ENCODE results near the gene RPTOR.
A peak's percentile ranks its signal among the peaks of the same experiment; 100 is the strongest.

The RPTOR gene, protein sequence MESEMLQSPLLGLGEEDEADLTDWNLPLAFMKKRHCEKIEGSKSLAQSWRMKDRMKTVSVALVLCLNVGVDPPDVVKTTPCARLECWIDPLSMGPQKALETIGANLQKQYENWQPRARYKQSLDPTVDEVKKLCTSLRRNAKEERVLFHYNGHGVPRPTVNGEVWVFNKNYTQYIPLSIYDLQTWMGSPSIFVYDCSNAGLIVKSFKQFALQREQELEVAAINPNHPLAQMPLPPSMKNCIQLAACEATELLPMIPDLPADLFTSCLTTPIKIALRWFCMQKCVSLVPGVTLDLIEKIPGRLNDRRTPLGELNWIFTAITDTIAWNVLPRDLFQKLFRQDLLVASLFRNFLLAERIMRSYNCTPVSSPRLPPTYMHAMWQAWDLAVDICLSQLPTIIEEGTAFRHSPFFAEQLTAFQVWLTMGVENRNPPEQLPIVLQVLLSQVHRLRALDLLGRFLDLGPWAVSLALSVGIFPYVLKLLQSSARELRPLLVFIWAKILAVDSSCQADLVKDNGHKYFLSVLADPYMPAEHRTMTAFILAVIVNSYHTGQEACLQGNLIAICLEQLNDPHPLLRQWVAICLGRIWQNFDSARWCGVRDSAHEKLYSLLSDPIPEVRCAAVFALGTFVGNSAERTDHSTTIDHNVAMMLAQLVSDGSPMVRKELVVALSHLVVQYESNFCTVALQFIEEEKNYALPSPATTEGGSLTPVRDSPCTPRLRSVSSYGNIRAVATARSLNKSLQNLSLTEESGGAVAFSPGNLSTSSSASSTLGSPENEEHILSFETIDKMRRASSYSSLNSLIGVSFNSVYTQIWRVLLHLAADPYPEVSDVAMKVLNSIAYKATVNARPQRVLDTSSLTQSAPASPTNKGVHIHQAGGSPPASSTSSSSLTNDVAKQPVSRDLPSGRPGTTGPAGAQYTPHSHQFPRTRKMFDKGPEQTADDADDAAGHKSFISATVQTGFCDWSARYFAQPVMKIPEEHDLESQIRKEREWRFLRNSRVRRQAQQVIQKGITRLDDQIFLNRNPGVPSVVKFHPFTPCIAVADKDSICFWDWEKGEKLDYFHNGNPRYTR (N-terminal part only)

DNA sequence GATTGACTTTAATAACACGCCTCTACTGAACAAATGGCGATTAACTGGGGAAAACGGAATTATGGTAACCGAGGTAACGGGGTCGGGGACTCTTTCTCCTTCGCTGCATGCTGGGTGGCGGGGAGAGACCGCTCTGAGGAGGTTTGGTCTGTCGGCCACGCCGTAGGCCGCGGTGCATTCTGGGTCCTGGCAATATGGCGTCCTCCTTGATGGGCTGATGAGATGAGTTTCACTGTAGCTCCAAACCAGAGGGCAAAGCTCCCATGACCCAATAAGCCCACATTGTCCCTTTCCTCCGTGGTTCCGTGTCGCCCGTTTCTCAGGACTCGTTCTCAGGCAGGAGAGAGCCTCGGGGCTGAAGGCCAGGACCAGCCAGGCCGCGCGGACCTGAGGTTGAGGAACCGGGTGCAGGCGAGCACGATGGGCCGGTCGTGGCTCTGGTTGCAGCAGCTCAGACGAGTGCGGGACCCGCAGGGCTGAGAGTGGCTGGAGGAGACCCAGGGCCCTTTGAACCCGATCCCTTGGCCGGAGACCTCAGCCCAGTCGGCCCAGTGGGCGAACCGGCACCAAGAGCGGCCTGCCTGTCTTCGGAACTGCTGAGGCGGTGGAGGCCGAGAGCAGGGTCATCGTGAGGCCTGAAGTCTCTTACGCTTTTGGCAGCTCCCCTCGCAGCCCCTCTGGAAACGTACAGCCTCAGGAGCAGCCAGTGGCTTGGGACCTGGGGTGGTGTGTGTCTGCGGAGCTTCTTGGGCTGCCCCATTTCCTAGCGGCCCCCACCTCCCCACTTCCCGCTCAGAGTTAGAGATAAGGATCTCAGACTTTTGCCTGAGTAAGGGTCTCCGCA, at the start of gene RPTOR:
TSS of gene RPTOR (plus strand) at position 184 of the 844 bp plus-strand sequence. CDS start 792 bp downstream, outside the sequence.
- H3K4me1 ChIP-seq (ENCODE audit: control insufficient read depth, insufficient read depth, low read length): peaks cover 11% of the 10 kb centered on the region
- H3K36me3 ChIP-seq (ENCODE audit: control insufficient read depth, insufficient read depth, low read length): no peaks in the 10 kb centered on the region
- H3K27ac ChIP-seq (ENCODE audit: low read depth, low read length): peak within 1 kb of the TSS; percentile 86
- H3K4me3 ChIP-seq (ENCODE audit: low read length): peak within 1 kb of the TSS; percentile 99
- peak within 1 kb of the TSS; percentile 88 for H3K9ac ChIP-seq (ENCODE audit: low read length)
- H3K27me3 ChIP-seq (ENCODE audit: control insufficient read depth, insufficient read depth, low read length): no peaks in the 10 kb centered on the region

DNA sequence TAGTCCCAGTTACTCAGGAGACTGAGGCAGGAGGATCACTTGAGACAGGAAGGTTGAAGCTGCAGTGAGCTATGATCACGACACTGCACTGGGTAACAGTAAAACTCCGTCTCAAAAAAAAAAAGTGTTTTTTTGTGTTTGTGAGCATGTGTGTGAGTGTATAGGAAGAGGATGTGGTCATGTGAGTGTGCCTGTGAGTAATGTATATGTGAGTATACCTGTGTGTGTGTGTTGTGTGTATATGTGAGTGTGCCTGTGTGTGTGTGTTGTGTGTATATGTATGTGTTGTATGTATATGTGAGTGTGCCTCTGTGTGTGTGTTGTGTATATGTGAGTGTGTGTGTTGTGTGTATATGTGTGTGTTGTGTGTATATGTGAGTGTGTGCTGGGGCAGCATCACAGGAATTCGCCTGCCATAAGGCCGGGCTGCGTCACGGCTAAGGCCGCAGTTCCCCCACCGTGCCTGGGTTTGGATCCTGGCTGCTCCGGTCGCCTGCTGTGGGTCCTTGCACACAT, 46.9 kb upstream of the RPTOR start:
- Histone ChIP-seq H3K4me3 (ENCODE audit: low read length) (peak overlapping the region; percentile 22), H3K4me1 (ENCODE audit: control insufficient read depth, insufficient read depth, low read length) (peaks cover 15% of the 10 kb centered on the region), H3K27me3 (ENCODE audit: control insufficient read depth, insufficient read depth, low read length) (no peaks in the 10 kb centered on the region), H3K36me3 (ENCODE audit: control insufficient read depth, insufficient read depth, low read length) (no peaks in the 10 kb centered on the region), H3K9ac (ENCODE audit: low read length) (no peak overlapping the region), H3K27ac (ENCODE audit: low read depth, low read length) (peak overlapping the region; percentile 62)

DNA sequence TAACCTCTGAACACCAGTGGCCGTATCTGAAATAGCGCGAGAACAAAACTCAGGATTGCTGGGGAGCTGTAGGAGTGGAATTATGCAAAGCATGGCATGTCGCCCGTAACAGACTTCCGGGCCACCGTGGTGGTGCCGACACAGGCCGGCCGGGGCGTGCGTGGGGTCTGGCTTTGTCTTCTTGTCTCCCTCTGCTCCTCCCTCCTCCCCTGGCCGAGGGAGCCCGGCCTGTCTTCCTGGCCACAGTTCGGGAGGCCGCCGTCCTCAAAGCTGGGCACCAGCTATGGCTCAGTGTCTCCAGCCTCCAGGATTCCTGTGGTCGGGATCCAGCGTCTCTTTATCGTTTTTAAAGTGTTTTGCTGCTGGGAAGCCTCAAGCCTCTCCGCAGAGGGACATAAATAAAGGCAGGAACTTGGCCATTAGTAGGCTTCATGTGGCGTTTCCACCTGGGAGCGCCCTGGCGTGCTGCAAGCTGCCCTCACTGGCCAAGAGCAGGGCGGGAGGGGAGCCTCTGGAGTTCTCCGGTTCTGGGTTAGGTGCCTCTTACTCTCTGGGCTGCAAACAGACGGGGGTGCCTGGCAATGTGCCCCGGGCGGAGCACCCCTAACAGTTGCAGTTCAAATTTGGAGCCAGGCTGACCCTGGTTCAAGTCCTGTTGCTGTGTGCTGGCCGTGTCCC, 46.3 kb upstream of the RPTOR start:
- peaks cover 15% of the 10 kb centered on the region for H3K4me1 ChIP-seq (ENCODE audit: control insufficient read depth, insufficient read depth, low read length)
- H3K36me3 ChIP-seq (ENCODE audit: control insufficient read depth, insufficient read depth, low read length): no peaks in the 10 kb centered on the region
- peak overlapping the region; percentile 62 for H3K27ac ChIP-seq (ENCODE audit: low read depth, low read length)
- no peak overlapping the region for H3K9ac ChIP-seq (ENCODE audit: low read length)
- no peaks in the 10 kb centered on the region for H3K27me3 ChIP-seq (ENCODE audit: control insufficient read depth, insufficient read depth, low read length)
- peak overlapping the region; percentile 22 for H3K4me3 ChIP-seq (ENCODE audit: low read length)

DNA sequence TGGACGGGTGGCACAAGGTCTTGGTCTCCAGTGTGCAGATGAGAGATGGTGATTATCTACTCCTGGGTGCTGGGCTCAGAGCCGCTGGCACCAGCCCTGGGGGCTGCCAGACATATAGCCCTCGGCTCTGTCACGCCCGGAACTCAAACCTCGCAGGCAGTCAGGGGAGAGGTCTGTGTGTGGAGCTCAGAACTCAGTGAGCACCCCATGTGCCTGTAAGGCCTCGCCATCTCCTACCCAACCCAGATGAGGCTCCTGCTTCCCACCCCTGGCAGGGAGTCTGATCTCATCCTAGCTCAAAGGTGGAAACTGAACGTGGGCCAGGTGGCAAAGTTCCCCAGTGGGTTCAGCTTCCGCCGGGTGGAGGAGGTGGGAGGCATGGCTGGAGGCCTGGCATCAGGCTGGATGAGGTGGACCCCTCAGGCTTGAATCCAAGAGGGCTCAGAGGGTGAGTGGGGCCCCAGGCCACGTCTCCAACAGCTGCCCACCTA, 45.7 kb upstream of the RPTOR start:
- peak overlapping the region; percentile 62 for H3K27ac ChIP-seq (ENCODE audit: low read depth, low read length)
- H3K4me1 ChIP-seq (ENCODE audit: control insufficient read depth, insufficient read depth, low read length): peaks cover 15% of the 10 kb centered on the region
- no peak overlapping the region for H3K4me3 ChIP-seq (ENCODE audit: low read length)
- no peak overlapping the region for H3K9ac ChIP-seq (ENCODE audit: low read length)
- H3K27me3 ChIP-seq (ENCODE audit: control insufficient read depth, insufficient read depth, low read length): no peaks in the 10 kb centered on the region
- no peaks in the 10 kb centered on the region for H3K36me3 ChIP-seq (ENCODE audit: control insufficient read depth, insufficient read depth, low read length)

DNA sequence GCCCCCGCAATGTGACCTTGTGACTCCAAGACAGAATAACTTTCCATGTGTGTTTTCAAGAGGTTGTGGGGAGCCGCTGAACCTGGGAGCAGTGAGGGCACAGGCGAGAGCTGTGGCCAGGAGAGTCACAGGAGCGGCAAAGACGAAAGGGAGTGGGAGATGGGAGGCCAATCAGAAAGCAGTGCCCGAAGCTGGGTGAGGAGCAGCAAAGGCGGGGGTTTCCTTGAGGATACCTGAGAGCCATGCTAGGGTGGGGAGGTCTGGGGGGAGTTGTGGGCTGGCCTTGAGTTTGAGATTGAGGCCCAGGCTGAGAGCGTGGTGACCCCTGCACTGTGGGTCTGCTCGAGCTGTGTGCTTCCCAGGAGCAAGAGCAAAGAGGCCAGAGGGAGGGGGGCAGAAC, 45.1 kb upstream of the RPTOR start:
- Histone ChIP-seq H3K4me1 (ENCODE audit: control insufficient read depth, insufficient read depth, low read length) (peaks cover 15% of the 10 kb centered on the region), H3K27ac (ENCODE audit: low read depth, low read length) (peak overlapping the region; percentile 94), H3K4me3 (ENCODE audit: low read length) (no peak overlapping the region), H3K9ac (ENCODE audit: low read length) (no peak overlapping the region), H3K36me3 (ENCODE audit: control insufficient read depth, insufficient read depth, low read length) (no peaks in the 10 kb centered on the region), H3K27me3 (ENCODE audit: control insufficient read depth, insufficient read depth, low read length) (no peaks in the 10 kb centered on the region)

DNA sequence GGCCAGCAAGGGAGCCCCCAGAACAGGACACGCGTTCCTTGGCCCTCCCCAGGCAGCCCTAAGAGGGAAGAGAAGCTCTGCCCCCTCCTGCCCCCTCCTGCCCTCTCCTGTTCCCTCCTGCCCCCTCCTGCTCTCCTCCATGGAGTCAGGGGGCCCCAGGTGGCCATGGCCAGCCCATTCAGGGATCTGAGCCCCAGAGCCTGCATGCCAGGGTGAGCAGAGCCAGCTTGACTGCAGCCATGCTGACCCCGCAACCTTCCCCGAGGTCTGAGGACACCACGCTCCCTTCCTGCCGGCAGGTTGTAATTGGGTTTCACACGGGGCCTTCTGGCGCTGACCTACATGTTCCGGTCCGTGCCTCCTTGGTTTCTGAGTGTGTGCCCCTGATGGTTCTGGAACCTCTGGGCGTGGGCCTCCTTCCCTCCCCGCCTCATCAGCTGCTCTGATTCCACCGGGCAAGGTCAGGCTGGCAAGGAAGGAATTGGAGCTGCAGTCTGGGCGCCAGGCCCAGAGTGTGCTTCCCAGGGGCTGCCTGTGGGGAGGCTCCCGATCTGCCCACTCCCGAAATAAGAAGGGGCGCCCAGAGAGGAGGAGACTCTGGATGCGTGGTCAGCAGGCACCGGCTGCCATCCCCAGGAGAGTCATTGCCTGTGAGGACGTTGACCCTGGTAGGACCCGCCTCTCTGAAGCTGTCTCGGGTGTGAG, 44.5 kb upstream of the RPTOR start:
- Histone ChIP-seq H3K27ac (ENCODE audit: low read depth, low read length) (peak overlapping the region; percentile 94), H3K9ac (ENCODE audit: low read length) (no peak overlapping the region), H3K27me3 (ENCODE audit: control insufficient read depth, insufficient read depth, low read length) (no peaks in the 10 kb centered on the region), H3K4me3 (ENCODE audit: low read length) (no peak overlapping the region), H3K36me3 (ENCODE audit: control insufficient read depth, insufficient read depth, low read length) (no peaks in the 10 kb centered on the region), H3K4me1 (ENCODE audit: control insufficient read depth, insufficient read depth, low read length) (peaks cover 15% of the 10 kb centered on the region)

DNA sequence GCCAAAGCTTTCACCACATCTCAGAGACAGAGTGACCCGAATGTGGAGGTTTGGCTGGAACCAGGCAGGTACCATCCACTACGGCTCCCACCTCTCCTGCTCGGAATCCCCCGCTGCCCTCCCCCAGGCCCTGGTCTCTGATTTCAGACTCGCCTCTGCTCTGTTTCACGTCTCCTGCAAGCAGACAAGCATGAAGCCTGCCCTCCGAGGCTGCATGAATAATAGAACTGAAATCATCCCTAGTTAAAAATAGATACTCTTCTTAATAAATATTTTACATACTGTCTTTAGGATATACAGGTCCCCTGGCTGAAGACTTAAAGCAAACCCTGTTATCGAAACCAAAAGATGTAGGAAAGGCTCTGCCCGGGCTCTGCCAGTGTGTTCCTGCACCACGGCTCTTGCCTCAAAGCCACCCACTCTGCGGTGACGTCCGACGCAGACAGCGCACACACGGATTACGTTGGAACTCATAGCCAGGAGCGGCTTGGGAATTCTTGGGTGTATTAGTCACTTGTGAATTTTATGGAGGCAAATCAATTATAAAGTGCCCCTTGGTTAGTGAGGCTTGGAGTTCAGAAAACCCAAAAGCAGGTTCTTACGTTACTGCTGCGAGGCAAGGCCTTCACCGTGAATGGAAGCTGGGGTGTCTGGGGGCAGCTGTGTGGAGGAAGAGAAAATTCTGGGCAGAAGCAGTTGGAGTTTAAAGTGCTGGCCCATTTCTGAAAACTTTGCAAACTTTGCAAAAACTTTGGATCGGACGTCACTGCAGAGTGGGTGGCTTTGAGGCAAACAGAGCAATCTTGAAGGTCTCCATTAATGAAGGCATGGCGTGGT, 42.7 kb upstream of the RPTOR start:
- Histone ChIP-seq H3K4me1 (ENCODE audit: control insufficient read depth, insufficient read depth, low read length) (peaks cover 15% of the 10 kb centered on the region), H3K36me3 (ENCODE audit: control insufficient read depth, insufficient read depth, low read length) (no peaks in the 10 kb centered on the region), H3K27ac (ENCODE audit: low read depth, low read length) (peak overlapping the region; percentile 94), H3K27me3 (ENCODE audit: control insufficient read depth, insufficient read depth, low read length) (no peaks in the 10 kb centered on the region), H3K9ac (ENCODE audit: low read length) (no peak overlapping the region), H3K4me3 (ENCODE audit: low read length) (peak overlapping the region; percentile 20)

DNA sequence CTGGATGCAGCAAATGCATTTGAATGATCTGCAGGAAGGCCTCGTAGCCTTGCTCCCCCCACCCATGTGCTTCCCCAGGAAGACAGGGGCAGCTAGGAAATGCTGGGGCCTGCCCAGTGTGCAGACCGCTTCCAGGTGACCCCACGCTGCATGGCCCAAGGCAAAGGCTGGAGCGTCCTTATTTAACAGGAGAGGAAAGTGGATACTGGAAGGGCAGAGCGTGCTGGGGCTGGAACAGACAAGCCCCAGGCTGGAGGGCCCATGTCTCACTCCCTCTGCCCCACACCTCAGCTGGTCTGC, 42.1 kb upstream of the RPTOR start:
- Histone ChIP-seq H3K9ac (ENCODE audit: low read length) (no peak overlapping the region), H3K4me1 (ENCODE audit: control insufficient read depth, insufficient read depth, low read length) (peaks cover 15% of the 10 kb centered on the region), H3K36me3 (ENCODE audit: control insufficient read depth, insufficient read depth, low read length) (no peaks in the 10 kb centered on the region), H3K27ac (ENCODE audit: low read depth, low read length) (peak overlapping the region; percentile 94), H3K27me3 (ENCODE audit: control insufficient read depth, insufficient read depth, low read length) (no peaks in the 10 kb centered on the region), H3K4me3 (ENCODE audit: low read length) (no peak overlapping the region)

DNA sequence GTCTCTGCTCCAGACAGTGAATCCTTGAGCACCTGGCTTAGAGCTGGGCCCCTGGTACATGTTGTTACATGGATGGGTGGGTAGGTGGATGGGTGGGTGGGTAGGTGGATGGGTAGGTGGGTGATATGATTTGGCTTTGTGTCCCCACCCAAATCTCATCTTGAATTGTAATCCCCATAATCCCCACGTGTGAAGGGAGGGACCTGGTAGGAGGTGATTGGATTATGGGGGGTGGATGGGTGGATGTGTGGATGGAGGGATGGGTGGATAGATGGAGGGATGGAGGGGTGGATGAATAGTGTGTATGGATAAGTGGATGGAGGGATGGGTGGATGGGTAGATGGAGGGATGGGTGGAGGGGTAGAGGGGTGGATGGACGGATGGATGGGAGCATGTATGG, 41.6 kb upstream of the RPTOR start:
- H3K27me3 ChIP-seq (ENCODE audit: control insufficient read depth, insufficient read depth, low read length): no peaks in the 10 kb centered on the region

DNA sequence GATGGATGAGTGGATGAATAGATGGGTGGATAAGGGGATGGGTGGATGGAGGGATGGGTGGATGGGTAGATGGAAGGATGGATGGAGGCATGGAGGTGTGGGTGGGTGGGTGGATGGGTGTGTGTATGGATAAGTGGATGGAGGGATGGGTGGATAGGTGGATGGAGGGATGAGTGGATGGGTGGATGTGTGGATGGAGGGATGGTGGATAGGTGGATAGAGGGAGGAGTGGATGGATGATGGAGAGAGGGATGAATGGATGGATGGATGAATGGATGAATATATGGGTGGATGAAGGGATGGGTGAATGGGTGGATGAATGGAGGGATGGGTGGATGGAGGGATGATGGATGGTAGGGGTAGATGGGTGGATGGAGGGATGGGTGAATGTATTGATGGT, 40.7 kb upstream of the RPTOR start:
- Histone ChIP-seq H3K4me1 (ENCODE audit: control insufficient read depth, insufficient read depth, low read length) (peaks cover 12% of the 10 kb centered on the region), H3K27me3 (ENCODE audit: control insufficient read depth, insufficient read depth, low read length) (no peaks in the 10 kb centered on the region), H3K36me3 (ENCODE audit: control insufficient read depth, insufficient read depth, low read length) (no peaks in the 10 kb centered on the region), H3K4me3 (ENCODE audit: low read length) (no peak overlapping the region), H3K9ac (ENCODE audit: low read length) (no peak overlapping the region), H3K27ac (ENCODE audit: low read depth, low read length) (no peak overlapping the region)

More for the DNA sequence above, 41.6 kb upstream of the RPTOR start:
- Histone ChIP-seq H3K36me3 (ENCODE audit: control insufficient read depth, insufficient read depth, low read length) (no peaks in the 10 kb centered on the region), H3K9ac (ENCODE audit: low read length) (no peak overlapping the region), H3K4me3 (ENCODE audit: low read length) (no peak overlapping the region), H3K4me1 (ENCODE audit: control insufficient read depth, insufficient read depth, low read length) (peaks cover 15% of the 10 kb centered on the region), H3K27ac (ENCODE audit: low read depth, low read length) (peak overlapping the region; percentile 94)

Measured in rectal smooth muscle tissue (tissue), 1 donor.